Measurements from ENCODE around the gene DACH2.

DACH2 gene

DNA sequence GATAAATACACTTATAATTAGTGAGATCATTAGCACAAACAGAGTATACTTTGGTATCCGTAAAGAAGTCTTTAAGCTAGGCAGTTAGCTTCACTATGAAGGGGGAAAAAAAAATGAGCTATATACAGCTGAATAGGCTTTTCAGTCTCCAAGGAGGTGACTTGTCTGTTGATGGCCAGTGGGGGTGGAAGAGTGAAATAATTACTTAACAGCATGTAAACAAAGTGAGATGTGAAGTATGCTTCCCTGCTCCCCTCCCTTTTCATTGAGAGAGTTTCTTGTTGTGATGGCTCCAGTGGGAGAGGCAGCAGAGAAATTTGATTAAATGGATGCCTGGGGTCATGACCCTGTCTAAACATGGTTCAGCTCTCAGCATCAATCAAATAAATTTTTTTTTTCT, 180.9 kb downstream of the DACH2 start:
- DNase-seq, result no peak

DNA sequence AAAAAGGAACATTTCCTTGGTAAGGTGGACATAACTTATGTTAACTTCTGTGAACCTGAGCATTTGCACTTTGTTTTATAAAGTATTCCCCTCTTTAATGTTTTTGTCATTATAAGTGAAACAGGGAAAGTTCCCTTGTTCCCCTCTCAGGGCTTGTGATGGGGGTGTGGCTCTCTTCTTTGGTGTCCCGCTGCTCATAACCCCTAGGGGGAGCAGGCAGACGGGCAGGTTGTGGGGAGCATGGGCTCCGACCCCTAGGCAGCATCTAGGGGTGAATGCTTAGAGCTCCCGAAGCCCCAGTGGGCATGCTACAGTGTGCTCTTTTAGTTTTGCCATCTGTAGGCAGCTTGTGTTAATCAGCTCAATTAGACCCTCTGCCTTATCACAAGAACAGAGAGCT, 200.4 kb downstream of the DACH2 start:
- no peak for DNase-seq

DNA sequence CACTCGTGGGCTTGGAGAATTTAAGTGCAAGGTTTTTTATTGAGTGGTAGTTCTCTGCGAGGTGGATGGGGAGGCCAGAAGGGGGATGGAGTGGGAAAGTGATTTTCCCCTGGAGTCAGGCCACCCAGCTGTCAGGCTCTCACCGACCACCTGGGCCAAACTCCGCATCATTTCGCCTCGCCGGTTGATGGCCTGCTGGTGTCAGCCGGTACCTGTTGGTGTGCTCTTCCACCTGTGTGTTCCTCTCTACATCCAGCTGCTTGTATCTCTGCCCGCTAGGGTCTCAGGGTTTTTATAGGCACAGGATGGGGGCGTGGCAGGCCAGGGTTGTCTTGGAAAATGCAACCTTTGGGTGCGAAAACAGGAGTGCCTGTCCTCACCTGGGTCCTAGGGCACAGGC, 200.9 kb downstream of the DACH2 start:
- DNase-seq, result no peak

- no peak for DNase-seq
Measured at GRCh38 chrX:86369847-86370630, 221.8 kb downstream of the DACH2 start.

DNA sequence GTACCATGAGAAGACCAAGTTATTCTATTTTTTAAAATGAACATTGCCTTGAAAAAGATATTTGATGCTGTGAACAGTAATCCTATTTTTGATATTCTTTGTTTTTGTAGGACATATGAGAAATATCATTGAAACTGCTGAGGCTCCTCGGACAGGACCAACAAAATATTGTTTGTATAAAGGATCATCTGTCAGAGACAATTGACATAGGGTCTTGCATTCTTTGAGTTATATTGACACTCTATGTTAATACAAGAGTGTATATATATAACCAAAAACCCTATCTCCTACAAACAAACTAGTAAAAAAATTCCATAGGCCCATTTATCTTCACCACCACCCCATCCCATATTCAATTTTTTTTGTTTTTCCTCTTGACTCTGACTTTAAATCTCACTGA, 222.7 kb downstream of the DACH2 start:
- DNase-seq, result no peak

DNA sequence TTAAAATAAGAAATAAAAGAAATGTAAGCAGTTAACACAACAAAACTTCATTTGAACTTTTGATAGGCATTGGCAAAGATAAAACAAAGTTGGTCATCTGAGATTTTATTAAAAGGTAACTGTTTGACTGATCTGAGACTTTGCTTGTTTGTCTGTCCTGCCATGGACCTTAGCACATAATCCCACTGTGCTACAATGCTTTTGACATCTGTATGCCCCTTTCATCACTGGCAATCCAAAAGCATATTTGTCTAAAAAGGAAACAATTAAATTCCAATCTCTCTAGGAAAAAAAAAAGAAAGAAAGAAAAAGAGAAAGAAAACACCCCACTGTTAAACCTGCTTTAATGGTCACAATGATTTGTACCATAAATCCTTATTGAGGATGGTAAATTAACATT, 231.0 kb downstream of the DACH2 start:
- no peak for DNase-seq

DNA sequence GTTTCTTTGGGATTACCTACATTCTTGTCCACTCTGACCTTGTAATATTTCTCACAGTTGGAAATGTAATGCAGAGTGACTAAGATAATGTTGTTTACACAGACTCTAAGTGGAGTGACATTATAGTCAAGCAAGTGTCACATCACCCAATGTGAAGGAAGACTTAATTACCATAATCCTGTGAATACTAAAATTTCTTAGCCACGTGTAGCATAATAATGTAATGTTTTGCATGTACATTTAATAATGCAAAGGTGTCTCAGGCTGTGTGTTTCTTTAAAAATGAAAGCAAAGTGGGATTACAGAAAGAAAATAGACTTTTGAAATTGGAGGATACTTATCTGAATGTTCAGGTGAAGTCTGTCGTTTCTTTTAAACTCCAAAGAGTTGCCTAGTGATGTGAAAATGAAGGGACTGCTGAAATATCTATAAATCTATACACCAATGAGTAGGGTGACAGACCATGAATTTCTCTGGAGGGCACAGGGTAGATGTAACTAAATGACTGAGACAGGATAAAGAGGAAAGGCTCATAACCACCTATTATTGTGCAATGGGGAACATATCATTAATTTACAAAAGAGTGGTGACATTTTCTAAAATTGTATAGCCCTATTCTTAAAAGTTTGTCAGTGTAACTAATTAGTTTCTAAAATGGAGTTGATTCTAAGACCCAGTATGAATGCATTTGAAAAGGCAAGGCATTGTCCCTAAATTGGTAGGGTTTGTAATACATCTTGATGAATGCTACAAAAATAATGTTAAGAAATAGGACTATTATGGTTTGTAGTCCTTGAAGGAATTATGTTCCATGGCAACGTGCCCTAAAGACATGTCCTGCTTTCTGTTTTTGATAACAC, 235.7 kb downstream of the DACH2 start:
- DNase-seq, result no peak

- DNase-seq, result no peak
Measured at GRCh38 chrX:86407371-86407770, 259.1 kb downstream of the DACH2 start.

DNA sequence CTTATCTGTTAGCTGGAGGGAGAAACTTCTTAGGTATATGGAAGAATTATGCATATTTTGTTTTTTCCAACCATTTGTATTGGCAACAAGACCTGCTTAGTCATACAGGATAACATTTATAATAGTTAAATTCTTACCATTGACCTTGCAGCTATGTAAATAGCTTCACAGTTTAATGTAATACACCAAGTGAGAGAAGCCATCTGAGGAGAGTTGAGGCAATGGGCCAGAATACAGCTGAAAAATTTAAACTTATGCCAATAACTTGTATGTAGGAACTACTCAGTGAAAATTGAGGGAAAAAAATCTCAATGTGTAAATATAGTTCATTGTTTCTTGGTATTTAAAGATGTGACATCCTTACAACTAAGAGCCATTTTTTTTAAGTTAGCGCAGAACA, 273.5 kb downstream of the DACH2 start:
- DNase-seq, result no peak

DNA sequence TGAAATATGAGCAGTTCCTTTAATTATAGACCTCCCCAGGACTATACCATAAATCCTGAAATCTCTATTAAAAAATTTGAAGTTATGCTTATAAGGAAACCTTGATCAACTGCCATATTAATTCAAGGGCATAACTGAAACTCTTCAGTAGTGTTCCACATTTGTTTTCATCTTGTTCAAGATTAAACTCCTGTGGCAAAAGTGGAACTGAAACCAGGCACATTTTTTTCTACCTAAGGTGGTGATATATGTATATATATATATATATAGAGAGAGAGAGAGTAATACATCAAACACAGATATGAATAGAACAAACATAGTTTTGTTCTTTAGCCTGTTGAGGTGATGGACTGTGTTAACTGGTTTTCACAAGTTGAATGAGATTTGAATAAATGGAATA, 287.9 kb downstream of the DACH2 start:
- no peak for DNase-seq

DNA sequence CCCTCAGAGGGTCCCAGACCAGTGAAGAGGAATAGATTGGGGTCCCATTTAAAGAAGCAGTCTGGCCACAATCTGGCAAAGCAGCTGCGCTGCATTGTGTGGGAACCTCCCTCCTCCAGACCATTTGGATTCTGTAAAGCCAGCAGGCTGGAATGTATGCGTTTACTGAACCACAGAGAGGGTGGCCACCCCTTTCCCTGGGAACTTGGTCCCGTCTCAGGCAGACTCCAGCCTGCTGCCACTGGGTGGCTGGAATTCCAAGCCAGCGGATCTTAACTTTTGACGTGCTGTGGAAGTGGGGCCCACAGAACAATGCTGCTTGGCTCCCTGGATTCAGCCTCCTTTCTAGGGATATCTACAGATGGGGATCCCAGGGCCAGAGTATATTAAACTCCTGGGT, 307.2 kb downstream of the DACH2 start:
- no peak for DNase-seq

- DNase-seq, result no peak
Measured at GRCh38 chrX:86460760-86461159, 312.5 kb downstream of the DACH2 start.

DNA sequence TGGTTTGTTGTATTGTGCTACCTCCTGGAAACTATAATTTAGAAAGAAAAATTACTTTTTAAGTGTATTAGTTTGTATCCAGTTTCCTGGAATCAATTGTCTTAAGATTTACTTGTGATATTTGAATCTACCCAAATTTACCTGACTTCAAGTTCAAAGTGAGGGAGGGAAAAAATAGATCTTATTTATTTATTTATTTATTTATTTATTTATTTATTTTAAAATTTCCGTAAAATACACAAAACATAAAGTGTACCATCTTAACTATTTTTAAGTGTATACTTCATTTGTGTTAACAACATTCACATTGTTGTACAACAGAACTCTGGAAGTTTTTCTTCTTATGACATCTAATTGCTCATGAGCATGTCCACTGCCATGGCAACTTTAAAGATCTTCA, 356.0 kb downstream of the DACH2 start:
- DNase-seq, result no peak

DNA sequence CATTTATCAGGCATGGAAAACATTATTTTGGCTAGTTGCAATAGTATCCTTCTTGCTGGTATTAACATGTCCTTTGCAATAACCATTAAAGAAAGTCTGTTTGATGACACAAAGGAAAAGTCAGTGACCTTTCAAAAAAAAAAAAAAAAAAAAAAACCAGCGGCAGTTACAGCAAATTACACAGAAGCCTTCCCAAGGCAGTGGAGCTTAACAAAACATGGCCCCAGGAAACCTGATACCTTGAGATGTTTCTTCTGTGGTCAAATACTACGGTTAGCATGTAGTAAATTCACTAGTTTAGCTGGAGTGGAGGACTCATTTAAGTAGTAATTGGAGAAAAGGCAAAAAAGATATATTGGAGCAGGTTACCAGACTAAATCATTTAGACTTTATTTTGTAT, 359.1 kb downstream of the DACH2 start:
- no peak for DNase-seq

GRCh38 chrX:86579777-86580176, 431.5 kb downstream of the DACH2 start:
- DNase-seq, result no peak

- DNase-seq, result no peak
Measured at GRCh38 chrX:86604607-86605006, 456.4 kb downstream of the DACH2 start.

DNA sequence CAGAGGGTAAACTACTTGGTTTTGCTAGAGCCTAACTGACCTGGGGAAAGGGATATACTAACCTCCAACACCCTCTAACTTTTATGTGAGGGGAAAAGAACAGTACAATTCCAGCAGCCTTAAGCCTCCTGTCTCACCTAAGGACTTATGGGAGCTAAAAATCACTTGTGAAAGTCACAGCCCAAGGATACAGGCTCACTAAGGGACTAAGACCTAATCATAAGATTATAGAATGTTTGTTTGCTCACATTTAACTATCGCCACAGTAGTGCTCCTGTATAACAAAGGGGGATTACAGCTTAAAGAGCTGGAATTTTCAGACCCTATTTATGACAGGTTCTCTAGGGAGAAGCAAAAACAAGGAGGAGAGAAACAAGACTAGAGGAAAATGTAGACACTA, 548.7 kb downstream of the DACH2 start:
- DNase-seq, result no peak

- DNase-seq, result no peak
Measured at GRCh38 chrX:86711531-86712180, 563.4 kb downstream of the DACH2 start.

- no peak for DNase-seq
Measured at GRCh38 chrX:86714441-86714840, 566.2 kb downstream of the DACH2 start.

DNA sequence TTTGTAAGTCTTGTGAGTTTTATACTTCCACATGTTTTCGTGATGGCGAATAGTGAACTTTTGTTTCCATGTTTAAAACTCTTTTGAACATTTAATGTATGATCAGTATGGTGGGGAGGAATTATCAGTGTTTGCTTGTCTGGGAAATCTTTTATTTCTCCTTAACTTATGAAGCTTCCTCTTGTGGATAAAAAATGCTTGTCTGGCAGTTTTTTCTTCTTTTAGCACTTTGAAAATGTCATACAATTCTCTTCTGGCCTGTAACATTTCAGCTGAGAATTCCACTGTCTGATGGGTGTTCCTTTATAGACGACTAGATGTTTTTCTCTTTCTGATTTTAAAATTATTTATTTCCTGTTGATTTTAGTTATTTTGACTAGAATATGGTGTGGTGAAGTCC, 576.0 kb downstream of the DACH2 start:
- DNase-seq, result no peak

- DNase-seq, result no peak
Measured at GRCh38 chrX:86747091-86747490, 598.8 kb downstream of the DACH2 start.

DNA sequence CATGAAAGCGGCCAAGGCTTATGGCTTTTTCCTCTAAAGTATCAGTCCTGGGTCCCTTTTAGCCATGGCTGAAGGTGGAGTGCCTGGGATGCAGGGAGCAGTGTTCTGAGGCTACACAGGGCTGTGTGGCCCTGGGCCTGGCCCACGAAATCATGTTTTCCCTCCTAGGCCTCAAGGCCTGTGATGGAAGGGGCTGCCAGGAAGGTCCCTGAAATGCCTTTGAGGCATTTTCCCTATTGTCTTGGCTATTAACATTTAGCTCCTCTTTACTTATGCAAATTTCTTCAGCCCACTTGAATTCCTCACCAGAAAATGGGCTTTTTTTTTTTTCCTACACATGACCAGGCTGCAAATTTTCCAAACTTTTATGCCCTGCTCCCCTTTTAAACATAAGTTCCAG, 657.0 kb downstream of the DACH2 start:
- DNase-seq, result no peak

DNA sequence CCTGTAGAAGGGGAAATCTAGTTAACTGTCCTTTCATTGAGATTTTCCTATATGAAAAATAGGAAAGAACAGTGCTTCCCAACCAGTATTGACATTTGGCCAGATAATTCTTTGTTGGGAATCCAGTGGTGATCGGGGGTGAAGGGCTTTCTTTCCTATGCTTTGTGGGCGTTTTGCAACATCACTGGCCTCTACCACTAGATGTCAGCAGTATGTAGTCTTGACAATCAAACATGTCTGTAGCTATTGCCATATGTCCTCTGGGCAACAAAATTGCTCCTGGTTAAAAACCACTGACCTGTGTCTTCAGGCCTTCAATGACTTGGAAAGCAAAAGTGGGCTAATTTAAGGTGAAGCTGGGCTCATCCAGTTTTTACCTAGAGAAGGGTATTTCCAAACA, 658.5 kb downstream of the DACH2 start:
- DNase-seq, result no peak

GRCh38 chrX:86809651-86810050, 661.4 kb downstream of the DACH2 start:
- no peak for DNase-seq
